ENCODE data around the gene FAM3D.
"Not testable (repeated sequence)": the region's sequence is repeated elsewhere in the genome, so short reads cannot be mapped to it uniquely, and the experiment has no call there.

FAM3D gene

GRCh38 chr3:58683001-58683458 is 16.5 kb upstream of the FAM3D start:
- no peak for DNase-seq

- DNase-seq: no peak
Observed at GRCh38 chr3:58681863-58682262, 15.3 kb upstream of the FAM3D start.

- DNase-seq: no peak
Observed at GRCh38 chr3:58680879-58681525, 14.4 kb upstream of the FAM3D start.

- DNase-seq: no peak
Observed at GRCh38 chr3:58679974-58680666, 13.5 kb upstream of the FAM3D start.

GRCh38 chr3:58679446-58679845 is 12.9 kb upstream of the FAM3D start:
- DNase-seq: no peak

- not testable (repeated sequence) for DNase-seq
Observed at GRCh38 chr3:58678177-58678970, 11.8 kb upstream of the FAM3D start.

GRCh38 chr3:58672880-58673279 is 6.3 kb upstream of the FAM3D start:
- DNase-seq: no peak

GRCh38 chr3:58672451-58672850 is 5.9 kb upstream of the FAM3D start:
- no peak for DNase-seq

GRCh38 chr3:58670506-58671135 is 4.0 kb upstream of the FAM3D start:
- no peak for DNase-seq

- no peak for DNase-seq
Observed at GRCh38 chr3:58668247-58668646, 1.7 kb upstream of the FAM3D start.

GRCh38 chr3:58667704-58668103 is 1.1 kb upstream of the FAM3D start:
- no peak for DNase-seq

GRCh38 chr3:58667229-58667628 is 655 bp upstream of the FAM3D start:
- no peak for DNase-seq

- no peak for DNase-seq
Observed at GRCh38 chr3:58665405-58665804, 1.2 kb downstream of the FAM3D start.

GRCh38 chr3:58664611-58665010 is 2.0 kb downstream of the FAM3D start:
- no peak for DNase-seq

- no peak for DNase-seq
Observed at GRCh38 chr3:58661836-58662420, 4.6 kb downstream of the FAM3D start.

GRCh38 chr3:58660998-58661397 is 5.6 kb downstream of the FAM3D start:
- DNase-seq: no peak

GRCh38 chr3:58659051-58659675 is 7.4 kb downstream of the FAM3D start:
- no peak for DNase-seq

GRCh38 chr3:58658508-58658907 is 8.1 kb downstream of the FAM3D start:
- DNase-seq: no peak

GRCh38 chr3:58657571-58658141 is 8.9 kb downstream of the FAM3D start:
- DNase-seq: no peak

GRCh38 chr3:58657036-58657520 is 9.5 kb downstream of the FAM3D start:
- DNase-seq: no peak

GRCh38 chr3:58656631-58657030 is 9.9 kb downstream of the FAM3D start:
- no peak for DNase-seq

GRCh38 chr3:58654466-58654865 is 12.1 kb downstream of the FAM3D start:
- no peak for DNase-seq
